ENCODE results near the gene GATAD1.
A peak's percentile ranks its signal among the peaks of the same experiment; 100 is the strongest.
"Not testable (repeated sequence)": the region's sequence is repeated elsewhere in the genome, so short reads cannot be mapped to it uniquely, and the experiment has no call there.

GATAD1 gene

DNA sequence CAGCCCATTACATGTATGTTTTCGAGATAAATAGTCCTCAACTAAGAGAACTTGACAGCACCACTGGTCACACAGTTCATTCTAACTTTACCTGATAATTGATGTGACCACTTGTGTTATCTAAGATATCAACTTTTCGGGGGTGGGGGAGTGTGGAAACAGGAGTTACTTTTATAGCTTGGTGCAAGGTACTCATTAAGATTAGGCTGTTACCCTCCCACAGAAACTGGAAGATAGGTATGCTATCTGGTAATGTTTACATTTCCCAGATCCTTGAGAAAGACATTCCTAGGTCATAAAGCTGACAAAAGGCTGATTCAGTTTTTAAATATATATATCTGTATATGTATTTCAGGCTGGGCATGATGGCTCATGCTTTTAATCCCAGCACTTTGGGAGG lies 19.4 kb downstream of the GATAD1 start:
- TF ChIP-seq, protein P1, sequence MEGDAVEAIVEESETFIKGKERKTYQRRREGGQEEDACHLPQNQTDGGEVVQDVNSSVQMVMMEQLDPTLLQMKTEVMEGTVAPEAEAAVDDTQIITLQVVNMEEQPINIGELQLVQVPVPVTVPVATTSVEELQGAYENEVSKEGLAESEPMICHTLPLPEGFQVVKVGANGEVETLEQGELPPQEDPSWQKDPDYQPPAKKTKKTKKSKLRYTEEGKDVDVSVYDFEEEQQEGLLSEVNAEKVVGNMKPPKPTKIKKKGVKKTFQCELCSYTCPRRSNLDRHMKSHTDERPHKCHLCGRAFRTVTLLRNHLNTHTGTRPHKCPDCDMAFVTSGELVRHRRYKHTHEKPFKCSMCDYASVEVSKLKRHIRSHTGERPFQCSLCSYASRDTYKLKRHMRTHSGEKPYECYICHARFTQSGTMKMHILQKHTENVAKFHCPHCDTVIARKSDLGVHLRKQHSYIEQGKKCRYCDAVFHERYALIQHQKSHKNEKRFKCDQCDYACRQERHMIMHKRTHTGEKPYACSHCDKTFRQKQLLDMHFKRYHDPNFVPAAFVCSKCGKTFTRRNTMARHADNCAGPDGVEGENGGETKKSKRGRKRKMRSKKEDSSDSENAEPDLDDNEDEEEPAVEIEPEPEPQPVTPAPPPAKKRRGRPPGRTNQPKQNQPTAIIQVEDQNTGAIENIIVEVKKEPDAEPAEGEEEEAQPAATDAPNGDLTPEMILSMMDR (IDR thresholded peaks at IDR 0.05; ENCODE audit: low read depth, low read length) = no peak
- no peaks in the 10 kb centered on the region for H3K27me3 ChIP-seq (ENCODE audit: insufficient read depth, low read depth, severe bottlenecking)
- no peak overlapping the region for H3K27ac ChIP-seq
- peaks cover 8% of the 10 kb centered on the region for H3K9me3 ChIP-seq (ENCODE audit: severe bottlenecking)
- no peak for DNase-seq
- H3K36me3 ChIP-seq = no peaks in the 10 kb centered on the region
- H3K4me3 ChIP-seq (ENCODE audit: low read depth, low read length) = no peak overlapping the region

DNA sequence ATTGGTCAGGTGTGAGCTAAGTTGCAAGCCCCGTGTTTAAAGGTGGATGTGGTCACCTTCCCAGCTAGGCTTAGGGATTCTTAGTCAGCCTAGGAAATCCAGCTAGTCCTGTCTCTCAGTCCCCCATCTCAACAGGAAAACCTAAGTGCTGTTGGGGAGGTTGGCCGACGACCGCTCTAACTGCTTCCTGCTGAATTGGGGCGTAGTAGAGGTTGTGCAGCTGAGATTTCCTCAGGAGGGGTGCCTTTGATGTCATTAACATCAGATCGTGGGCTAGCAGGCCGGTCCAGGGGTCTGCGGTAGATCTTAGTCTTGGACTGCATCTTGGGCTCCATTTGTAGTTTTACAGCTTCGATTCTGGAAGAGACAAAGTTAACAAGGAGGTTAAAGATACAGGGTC lies 21.3 kb downstream of the GATAD1 start:
- not testable (repeated sequence) for H3K27me3 ChIP-seq (ENCODE audit: insufficient read depth, low read depth, severe bottlenecking); H3K4me3 ChIP-seq (ENCODE audit: low read depth, low read length); DNase-seq; H3K27ac ChIP-seq; H3K9me3 ChIP-seq (ENCODE audit: severe bottlenecking); H3K36me3 ChIP-seq

DNA sequence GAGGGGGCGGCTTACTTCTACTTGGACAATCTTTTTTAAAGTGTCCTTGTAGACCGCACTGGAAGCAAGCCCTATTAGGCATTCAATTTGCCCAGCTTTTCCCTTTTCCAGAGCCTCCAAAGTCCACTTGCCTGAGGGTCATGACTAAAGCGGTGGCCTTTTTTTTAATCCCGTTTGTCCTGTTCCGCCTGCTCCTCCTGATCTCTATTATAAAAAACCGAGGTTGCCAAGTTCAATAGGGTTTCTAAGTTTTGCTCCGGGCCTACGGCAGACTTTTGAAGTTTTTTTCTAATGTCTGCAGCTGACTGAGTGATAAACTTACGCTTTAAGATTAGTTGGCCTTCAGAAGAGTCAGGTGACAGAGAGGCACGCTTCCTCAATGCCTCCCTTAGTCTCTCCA lies 26.7 kb downstream of the GATAD1 start:
- not testable (repeated sequence) for H3K27ac ChIP-seq, DNase-seq

DNA sequence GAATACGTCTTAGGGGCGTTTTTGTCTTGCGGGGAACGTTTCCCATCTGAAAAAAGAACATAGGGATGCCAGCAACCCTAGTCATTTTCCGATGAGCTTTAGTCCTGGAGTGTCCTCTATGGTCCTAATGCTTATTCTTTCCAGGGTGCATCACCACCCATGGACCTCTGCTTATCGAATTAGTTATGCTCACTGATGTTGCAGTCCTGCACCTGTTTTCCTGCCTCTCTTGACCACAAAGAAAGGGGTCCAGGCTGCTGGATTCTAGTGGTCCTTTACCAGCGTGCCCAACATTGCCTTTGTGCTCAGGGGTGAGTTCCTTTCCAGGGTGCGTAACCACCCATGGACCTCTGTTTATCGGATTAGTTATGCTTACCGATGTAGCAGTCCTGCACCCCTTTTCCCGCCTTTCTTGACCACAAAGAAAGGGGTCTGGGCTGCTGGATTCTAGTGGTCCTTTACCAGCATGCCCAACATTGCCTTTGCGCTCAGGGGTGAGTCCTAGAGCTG lies 28.0 kb downstream of the GATAD1 start:
- not testable (repeated sequence) for H3K27ac ChIP-seq; H3K9me3 ChIP-seq (ENCODE audit: severe bottlenecking); H3K4me3 ChIP-seq (ENCODE audit: low read depth, low read length); H3K36me3 ChIP-seq; DNase-seq; H3K27me3 ChIP-seq (ENCODE audit: insufficient read depth, low read depth, severe bottlenecking)

More for the DNA sequence above, 26.7 kb downstream of the GATAD1 start:
- not testable (repeated sequence) for H3K4me3 ChIP-seq (ENCODE audit: low read depth, low read length); H3K9me3 ChIP-seq (ENCODE audit: severe bottlenecking); H3K36me3 ChIP-seq; H3K27me3 ChIP-seq (ENCODE audit: insufficient read depth, low read depth, severe bottlenecking)

DNA sequence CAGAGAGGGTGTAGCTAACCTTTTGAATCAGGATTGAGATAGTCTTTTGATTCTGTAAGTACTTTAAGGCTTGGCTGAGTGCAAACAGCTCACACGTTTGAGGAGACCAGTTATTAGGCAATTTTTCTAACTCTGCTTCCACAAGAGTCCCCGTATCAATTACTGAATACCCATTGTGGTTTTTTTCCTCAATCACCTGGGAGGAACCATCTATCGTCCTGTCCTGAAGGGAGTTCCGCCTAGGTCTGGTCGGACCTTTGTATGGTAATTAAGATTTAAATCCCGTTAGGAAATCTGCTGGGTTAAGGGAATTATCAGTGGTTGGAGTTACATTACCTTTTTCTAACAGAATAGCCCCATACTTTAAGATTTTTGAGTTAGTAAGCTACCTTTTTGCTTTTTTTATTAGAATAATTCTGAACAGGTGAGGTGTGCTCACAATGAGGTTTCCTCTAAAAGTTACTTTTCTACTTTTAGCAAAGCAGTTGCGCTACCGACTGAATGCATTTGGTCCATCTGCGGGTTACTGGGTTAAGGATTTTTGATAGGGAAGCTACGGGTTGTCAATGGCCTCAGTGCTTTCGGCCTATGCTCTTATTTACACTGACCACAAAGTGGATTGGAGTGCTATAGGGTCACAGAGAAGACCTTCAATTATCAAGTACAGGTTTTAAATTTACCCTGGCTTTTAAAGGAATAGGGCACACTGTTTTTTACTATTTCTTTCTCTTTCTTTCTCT lies 28.7 kb downstream of the GATAD1 start:
- not testable (repeated sequence) for H3K9me3 ChIP-seq (ENCODE audit: severe bottlenecking); H3K27me3 ChIP-seq (ENCODE audit: insufficient read depth, low read depth, severe bottlenecking); DNase-seq; H3K4me3 ChIP-seq (ENCODE audit: low read depth, low read length); H3K27ac ChIP-seq; H3K36me3 ChIP-seq

DNA sequence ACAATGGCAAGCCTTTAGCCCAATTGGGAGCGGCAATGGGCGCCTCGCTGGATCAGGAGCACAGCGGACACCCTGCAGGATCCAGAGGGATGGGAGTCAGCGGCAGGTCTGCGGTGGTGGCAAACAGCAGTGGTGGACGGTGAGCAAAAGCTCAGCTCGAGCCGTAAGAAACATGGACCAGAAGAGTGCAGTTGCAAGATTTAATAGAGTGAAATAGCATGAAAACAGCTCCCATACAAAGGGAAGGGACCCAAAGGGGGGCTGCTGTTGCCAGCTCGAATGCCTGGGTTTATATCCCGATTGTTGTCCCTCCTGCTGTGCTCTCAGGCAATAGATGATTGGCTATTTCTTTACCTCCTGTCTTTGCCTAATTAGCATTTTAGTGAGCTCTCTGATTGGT lies 30.4 kb downstream of the GATAD1 start, which contains the start of gene ERVW-1:
Gene ERVW-1 (minus strand): TSS at position 266 of the 400 bp plus-strand sequence. CDS start 7,565 bp downstream, outside the sequence.
- H3K27me3 ChIP-seq (ENCODE audit: insufficient read depth, low read depth, severe bottlenecking); H3K36me3 ChIP-seq; H3K4me3 ChIP-seq (ENCODE audit: low read depth, low read length); DNase-seq; H3K9me3 ChIP-seq (ENCODE audit: severe bottlenecking): not testable (repeated sequence)
- H3K27ac ChIP-seq = peak within 1 kb of the TSS; percentile 26

DNA sequence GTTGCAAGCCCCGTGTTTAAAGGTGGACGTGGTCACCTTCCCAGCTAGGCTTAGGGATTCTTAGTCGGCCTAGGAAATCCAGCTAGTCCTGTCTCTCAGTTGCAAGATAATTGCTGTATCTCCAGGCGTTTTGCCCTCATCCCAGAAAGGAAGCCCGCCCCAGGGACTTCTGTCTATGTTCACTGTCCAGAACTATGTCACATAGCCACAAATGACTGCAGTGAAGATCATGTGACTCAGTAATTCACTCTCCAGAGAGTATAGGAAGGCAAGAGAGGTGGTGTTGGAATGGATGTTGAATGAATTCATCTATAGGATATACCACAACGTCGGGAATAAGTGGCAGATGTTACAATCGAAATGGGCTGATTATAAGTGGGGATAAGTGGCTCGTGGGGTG lies 30.8 kb downstream of the GATAD1 start:
- TF ChIP-seq, protein P1 (IDR thresholded peaks at IDR 0.05; ENCODE audit: low read depth, low read length) = no peak
- Histone ChIP-seq H3K9me3 (ENCODE audit: severe bottlenecking) (no peaks in the 10 kb centered on the region), H3K36me3 (no peaks in the 10 kb centered on the region), H3K4me3 (ENCODE audit: low read depth, low read length) (no peak overlapping the region), H3K27ac (peak overlapping the region; percentile 26), H3K27me3 (ENCODE audit: insufficient read depth, low read depth, severe bottlenecking) (no peaks in the 10 kb centered on the region)
- no peak for DNase-seq

DNA sequence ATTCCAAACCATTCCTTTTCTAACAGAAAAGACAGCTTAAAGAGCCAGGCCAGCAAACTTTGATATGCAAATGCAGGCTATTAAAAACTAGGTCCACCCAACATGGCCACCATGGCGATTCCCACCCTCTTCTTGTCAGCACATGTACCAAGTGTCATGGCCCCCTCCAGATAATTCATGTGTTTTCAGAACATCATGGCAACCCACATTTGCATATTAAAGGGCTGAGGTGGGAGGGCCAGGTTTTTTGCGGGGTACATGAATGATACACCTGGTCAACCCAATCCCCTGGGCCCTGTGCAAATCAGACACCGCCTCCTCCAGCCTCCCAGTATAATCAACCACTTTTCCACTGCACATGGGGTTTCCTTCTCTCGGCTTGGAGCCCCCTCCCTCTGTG lies 31.4 kb downstream of the GATAD1 start:
- Histone ChIP-seq H3K9me3 (ENCODE audit: severe bottlenecking) (no peaks in the 10 kb centered on the region), H3K4me3 (ENCODE audit: low read depth, low read length) (no peak overlapping the region), H3K27me3 (ENCODE audit: insufficient read depth, low read depth, severe bottlenecking) (no peaks in the 10 kb centered on the region), H3K27ac (no peak overlapping the region; the same call in 1 of the 2 replicates), H3K36me3 (no peaks in the 10 kb centered on the region)
- TF ChIP-seq, protein P1 (IDR thresholded peaks at IDR 0.05; ENCODE audit: low read depth, low read length) = no peak
- no peak for DNase-seq

DNA sequence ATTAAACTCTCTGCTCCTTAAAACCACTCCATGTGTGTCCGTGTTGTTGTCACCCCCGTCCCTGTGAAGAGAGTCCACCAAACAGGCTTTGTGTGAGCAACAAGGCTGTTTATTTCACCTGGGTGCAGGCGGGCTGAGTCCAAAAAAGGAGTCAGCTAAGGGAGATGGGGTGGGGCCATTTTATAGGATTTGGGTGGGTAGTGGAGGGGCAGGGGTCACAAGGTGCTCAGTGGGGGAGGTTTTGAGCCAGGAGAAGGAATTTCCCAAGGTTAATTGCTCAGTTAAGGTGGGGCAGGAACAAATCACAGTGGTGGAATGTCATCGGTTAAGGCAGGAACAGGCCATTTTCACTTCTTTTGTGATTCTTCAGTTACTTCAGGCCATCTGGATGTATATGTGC lies 31.9 kb downstream of the GATAD1 start:
- H3K9me3 ChIP-seq (ENCODE audit: severe bottlenecking); H3K27me3 ChIP-seq (ENCODE audit: insufficient read depth, low read depth, severe bottlenecking); H3K27ac ChIP-seq; H3K4me3 ChIP-seq (ENCODE audit: low read depth, low read length); DNase-seq; H3K36me3 ChIP-seq: not testable (repeated sequence)

DNA sequence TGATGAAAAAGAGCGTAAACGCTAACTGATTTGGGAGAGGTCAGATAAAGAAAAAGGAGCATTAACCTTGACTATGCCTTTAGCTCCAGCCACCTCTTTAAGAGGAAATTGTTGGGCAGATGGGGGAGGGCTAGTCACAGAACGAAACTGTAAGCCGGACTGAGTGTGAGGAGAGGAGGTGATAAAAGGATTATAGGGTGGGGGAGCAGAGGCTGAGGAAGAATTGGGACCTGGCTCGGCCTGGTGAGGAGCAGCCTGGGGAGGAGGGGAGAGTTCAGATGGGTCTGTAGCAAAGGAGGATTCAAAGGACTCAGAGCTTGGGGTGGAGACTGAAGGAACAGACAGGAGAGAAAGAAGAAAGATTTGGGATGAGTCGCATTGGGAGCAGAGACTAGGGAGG lies 36.3 kb downstream of the GATAD1 start:
- H3K4me3 ChIP-seq (ENCODE audit: low read depth, low read length); H3K9me3 ChIP-seq (ENCODE audit: severe bottlenecking); H3K27me3 ChIP-seq (ENCODE audit: insufficient read depth, low read depth, severe bottlenecking): not testable (repeated sequence)
- peaks cover 32% of the 10 kb centered on the region for H3K36me3 ChIP-seq
- peak overlapping the region; percentile 75 for H3K27ac ChIP-seq
- peak; percentile 80 for DNase-seq

DNA sequence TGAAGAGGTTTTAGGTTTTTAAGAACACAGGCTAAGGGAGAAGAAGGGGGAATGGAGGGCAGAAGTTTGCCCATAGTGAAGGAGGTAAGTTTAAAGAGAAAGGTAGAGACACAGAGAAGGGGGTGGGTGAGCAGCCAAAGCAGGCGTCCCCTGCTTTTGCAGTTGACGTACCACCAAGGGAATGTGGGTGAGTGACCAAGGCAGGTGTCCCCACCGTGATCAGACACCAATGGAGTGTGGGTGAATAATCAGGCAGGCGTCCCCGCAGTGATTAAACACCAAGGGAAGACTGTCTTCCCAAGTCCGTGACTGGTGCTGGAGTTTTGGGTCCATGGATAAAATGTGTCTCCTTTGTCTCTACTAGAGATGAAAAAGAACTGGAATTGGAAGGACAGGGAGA lies 36.9 kb downstream of the GATAD1 start:
- not testable (repeated sequence) for H3K4me3 ChIP-seq (ENCODE audit: low read depth, low read length); H3K9me3 ChIP-seq (ENCODE audit: severe bottlenecking); H3K27me3 ChIP-seq (ENCODE audit: insufficient read depth, low read depth, severe bottlenecking); DNase-seq
- peak overlapping the region; percentile 63 for H3K27ac ChIP-seq
- peaks cover 38% of the 10 kb centered on the region for H3K36me3 ChIP-seq

Data from WERI-Rb-1 (cell line).